Measurements from ENCODE around the gene ISX. TPM values are rescaled to one million over a fixed set of nuclear protein-coding genes. Genes with fewer than 3 reads are reported as not detected.

Gene ISX
- total RNA-seq, 1 donor from 2014 or later: not detected

GRCh38 chr22:35076630-35077029 is 10.7 kb downstream of the ISX start:
- Mint-ChIP-seq H3K4me3 (ENCODE audit: unreplicated experiment) (no peak overlapping the region), H3K27me3 (ENCODE audit: unreplicated experiment) (no peaks in the 10 kb centered on the region), H3K36me3 (ENCODE audit: unreplicated experiment) (no peaks in the 10 kb centered on the region), H3K4me1 (ENCODE audit: unreplicated experiment) (no peaks in the 10 kb centered on the region), H3K27ac (ENCODE audit: unreplicated experiment) (no peak overlapping the region), H3K9me3 (ENCODE audit: unreplicated experiment) (no peaks in the 10 kb centered on the region)
- TF ChIP-seq, protein P1, sequence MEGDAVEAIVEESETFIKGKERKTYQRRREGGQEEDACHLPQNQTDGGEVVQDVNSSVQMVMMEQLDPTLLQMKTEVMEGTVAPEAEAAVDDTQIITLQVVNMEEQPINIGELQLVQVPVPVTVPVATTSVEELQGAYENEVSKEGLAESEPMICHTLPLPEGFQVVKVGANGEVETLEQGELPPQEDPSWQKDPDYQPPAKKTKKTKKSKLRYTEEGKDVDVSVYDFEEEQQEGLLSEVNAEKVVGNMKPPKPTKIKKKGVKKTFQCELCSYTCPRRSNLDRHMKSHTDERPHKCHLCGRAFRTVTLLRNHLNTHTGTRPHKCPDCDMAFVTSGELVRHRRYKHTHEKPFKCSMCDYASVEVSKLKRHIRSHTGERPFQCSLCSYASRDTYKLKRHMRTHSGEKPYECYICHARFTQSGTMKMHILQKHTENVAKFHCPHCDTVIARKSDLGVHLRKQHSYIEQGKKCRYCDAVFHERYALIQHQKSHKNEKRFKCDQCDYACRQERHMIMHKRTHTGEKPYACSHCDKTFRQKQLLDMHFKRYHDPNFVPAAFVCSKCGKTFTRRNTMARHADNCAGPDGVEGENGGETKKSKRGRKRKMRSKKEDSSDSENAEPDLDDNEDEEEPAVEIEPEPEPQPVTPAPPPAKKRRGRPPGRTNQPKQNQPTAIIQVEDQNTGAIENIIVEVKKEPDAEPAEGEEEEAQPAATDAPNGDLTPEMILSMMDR (IDR thresholded peaks at IDR 0.05): no peak
- no peak for DNase-seq (ENCODE audit: extremely low spot score, unreplicated experiment)

GRCh38 chr22:35085621-35086020 is 19.7 kb downstream of the ISX start:
- no peak for DNase-seq (ENCODE audit: extremely low spot score, unreplicated experiment)
- H3K4me3 Mint-ChIP-seq (ENCODE audit: unreplicated experiment): no peak overlapping the region
- H3K27me3 Mint-ChIP-seq (ENCODE audit: unreplicated experiment): no peaks in the 10 kb centered on the region
- H3K9me3 Mint-ChIP-seq (ENCODE audit: unreplicated experiment): no peaks in the 10 kb centered on the region
- H3K27ac Mint-ChIP-seq (ENCODE audit: unreplicated experiment): no peak overlapping the region
- H3K4me1 Mint-ChIP-seq (ENCODE audit: unreplicated experiment): no peaks in the 10 kb centered on the region
- H3K36me3 Mint-ChIP-seq (ENCODE audit: unreplicated experiment): no peaks in the 10 kb centered on the region
- TF ChIP-seq, protein P1 (IDR thresholded peaks at IDR 0.05): no peak

GRCh38 chr22:35089139-35089538 is 23.2 kb downstream of the ISX start:
- Mint-ChIP-seq H3K4me1 (ENCODE audit: unreplicated experiment) (no peaks in the 10 kb centered on the region), H3K36me3 (ENCODE audit: unreplicated experiment) (no peaks in the 10 kb centered on the region), H3K27ac (ENCODE audit: unreplicated experiment) (no peak overlapping the region), H3K4me3 (ENCODE audit: unreplicated experiment) (no peak overlapping the region), H3K27me3 (ENCODE audit: unreplicated experiment) (no peaks in the 10 kb centered on the region), H3K9me3 (ENCODE audit: unreplicated experiment) (no peaks in the 10 kb centered on the region)
- DNase-seq (ENCODE audit: extremely low spot score, unreplicated experiment): no peak
- TF ChIP-seq, protein P1 (IDR thresholded peaks at IDR 0.05): no peak

GRCh38 chr22:35092406-35092805 is 26.4 kb downstream of the ISX start:
- Mint-ChIP-seq H3K9me3 (ENCODE audit: unreplicated experiment) (no peaks in the 10 kb centered on the region), H3K27ac (ENCODE audit: unreplicated experiment) (no peak overlapping the region), H3K36me3 (ENCODE audit: unreplicated experiment) (no peaks in the 10 kb centered on the region), H3K27me3 (ENCODE audit: unreplicated experiment) (no peaks in the 10 kb centered on the region), H3K4me1 (ENCODE audit: unreplicated experiment) (no peaks in the 10 kb centered on the region), H3K4me3 (ENCODE audit: unreplicated experiment) (no peak overlapping the region)
- TF ChIP-seq, protein P1 (IDR thresholded peaks at IDR 0.05): no peak
- no peak for DNase-seq (ENCODE audit: extremely low spot score, unreplicated experiment)

DNA sequence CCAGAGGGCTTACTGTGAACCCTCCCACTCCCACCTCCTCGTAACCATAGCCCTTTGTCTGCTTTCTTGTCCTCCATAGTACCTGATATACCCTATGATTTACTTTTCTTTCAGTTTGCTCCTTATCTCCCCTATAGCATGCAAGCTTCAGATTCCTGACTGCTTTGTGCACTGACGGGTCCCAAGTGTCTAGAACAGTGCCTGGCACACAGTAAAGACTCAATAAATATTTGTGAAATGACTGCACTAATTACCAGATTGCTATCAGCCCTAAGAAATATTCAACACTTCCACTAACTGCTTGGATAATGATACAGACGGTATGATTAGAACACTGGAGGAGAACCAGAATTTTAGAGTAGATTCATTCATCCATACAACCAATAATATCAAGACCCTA is 33.0 kb downstream of the ISX start:
- no peak overlapping the region for H3K27ac Mint-ChIP-seq (ENCODE audit: unreplicated experiment)
- H3K4me1 Mint-ChIP-seq (ENCODE audit: unreplicated experiment): no peaks in the 10 kb centered on the region
- no peaks in the 10 kb centered on the region for H3K9me3 Mint-ChIP-seq (ENCODE audit: unreplicated experiment)
- DNase-seq (ENCODE audit: extremely low spot score, unreplicated experiment): no peak
- no peaks in the 10 kb centered on the region for H3K36me3 Mint-ChIP-seq (ENCODE audit: unreplicated experiment)
- no peak overlapping the region for H3K4me3 Mint-ChIP-seq (ENCODE audit: unreplicated experiment)
- TF ChIP-seq, protein P1 (IDR thresholded peaks at IDR 0.05): no peak
- no peaks in the 10 kb centered on the region for H3K27me3 Mint-ChIP-seq (ENCODE audit: unreplicated experiment)
